NCI-H748 (cell line): ENCODE data around the gene ACO2.
"Not testable (repeated sequence)": the region's sequence is repeated elsewhere in the genome, so short reads cannot be mapped to it uniquely, and the experiment has no call there.

ENCODE experiments used
- DNase-seq: peaks from one replicate; lab custom pipeline; 2025; ENCODE audit not compliant: unreplicated experiment; lab: John Stamatoyannopoulos, UW

ACO2 gene

GRCh38 chr22:41468381-41469217 is at the start of gene ACO2, which contains the start of gene PHF5A:
ACO2 (plus strand) TSS chr22:41469117; CDS start chr22:41469147, 30 bp downstream.
PHF5A (minus strand) TSS chr22:41468692; CDS start chr22:41468653, 39 bp downstream.
- peak; percentile 98 for DNase-seq

- no peak for DNase-seq
Observed at GRCh38 chr22:41425660-41426365, 43.1 kb upstream of the ACO2 start.

- DNase-seq: no peak
Observed at GRCh38 chr22:41429232-41429950, 39.5 kb upstream of the ACO2 start.

GRCh38 chr22:41429951-41430332 is 39.0 kb upstream of the ACO2 start:
- DNase-seq: no peak

- DNase-seq: no peak
Observed at GRCh38 chr22:41431656-41432055, 37.3 kb upstream of the ACO2 start.

GRCh38 chr22:41433480-41433879 is 35.4 kb upstream of the ACO2 start:
- not testable (repeated sequence) for DNase-seq

GRCh38 chr22:41434361-41435003 is 34.4 kb upstream of the ACO2 start:
- not testable (repeated sequence) for DNase-seq

- DNase-seq: no peak
Observed at GRCh38 chr22:41435560-41435959, 33.4 kb upstream of the ACO2 start.

GRCh38 chr22:41436322-41437113 is 32.4 kb upstream of the ACO2 start:
- DNase-seq: no peak

GRCh38 chr22:41437198-41437597 is 31.7 kb upstream of the ACO2 start:
- no peak for DNase-seq

- not testable (repeated sequence) for DNase-seq
Observed at GRCh38 chr22:41440511-41440910, 28.4 kb upstream of the ACO2 start.

GRCh38 chr22:41442240-41442792 is 26.6 kb upstream of the ACO2 start:
- DNase-seq: no peak

- DNase-seq: peak; percentile 98
Observed at GRCh38 chr22:41444360-41445128, 24.4 kb upstream of the ACO2 start.

GRCh38 chr22:41445129-41446056 is 23.5 kb upstream of the ACO2 start:
- DNase-seq: peak; percentile 43

GRCh38 chr22:41446057-41446501 is 22.8 kb upstream of the ACO2 start:
- peak; percentile 51 for DNase-seq

- peak; percentile 96 for DNase-seq
Observed at GRCh38 chr22:41446639-41447434, 22.1 kb upstream of the ACO2 start, which contains the start of gene TOB2. TOB2 (minus strand) TSS chr22:41446801; CDS start chr22:41437345, 9,456 bp downstream.
